Neural cell (in vitro differentiated cells): Measurements from ENCODE around the gene CLIC4. TPM values are rescaled to one million over a fixed set of nuclear protein-coding genes. Genes with fewer than 3 reads are reported as not detected.
"Not testable (repeated sequence)": the region's sequence is repeated elsewhere in the genome, so short reads cannot be mapped to it uniquely, and the experiment has no call there.

Experiments
- H2AFZ ChIP-seq: fragments of 200-600, 300-800 bp; sonication (generic), shearing (Covaris generic); 2 replicates; pipeline ENCODE4 v1.6.0; 2014; ENCODE audit warnings: low read depth, mild to moderate bottlenecking, antibody characterized with exemption, low read length, moderate library complexity
- H3F3A ChIP-seq: fragments of 200-600 bp; shearing (Covaris generic); 2 replicates; pipeline ENCODE4 v1.6.1; 2016; ENCODE audit warnings: mild to moderate bottlenecking, moderate library complexity, mixed read lengths, antibody characterized with exemption, low read length; ENCODE audit not compliant: insufficient read depth, poor library complexity, severe bottlenecking
- H3K27ac ChIP-seq: fragments of 200-600, 300-800 bp; sonication (generic), shearing (Covaris generic); 2 replicates; pipeline ENCODE4 v1.5.1; 2014; ENCODE audit warnings: mild to moderate bottlenecking, low read length, moderate library complexity
- H3K27me3 ChIP-seq: fragments of 300-800, 200-600 bp; sonication (generic), shearing (Covaris generic); 2 replicates; pipeline ENCODE4 v1.6.0; 2014; ENCODE audit warnings: mild to moderate bottlenecking, low read depth, low read length, moderate library complexity; ENCODE audit not compliant: insufficient read depth
- H3K36me3 ChIP-seq: fragments of 300-800, 200-600 bp; sonication (generic), shearing (Covaris generic); 2 replicates; pipeline ENCODE4 v1.5.1; 2014; ENCODE audit warnings: mild to moderate bottlenecking, antibody characterized with exemption, low read length, moderate library complexity; ENCODE audit not compliant: insufficient read depth
- H3K4me2 ChIP-seq: fragments of 300-800, 200-600 bp; sonication (generic), shearing (Covaris generic); 2 replicates; pipeline ENCODE4 v1.6.0; 2014; ENCODE audit warnings: mild to moderate bottlenecking, low read length
- H3K4me3 ChIP-seq: fragments of 300-800, 200-600 bp; sonication (generic), shearing (Covaris generic); 2 replicates; pipeline ENCODE4 v1.5.1; 2014; ENCODE audit warnings: mild to moderate bottlenecking, low read length, moderate library complexity
- H3K79me2 ChIP-seq: fragments of 200-600 bp; shearing (Covaris generic); replicated peaks from 2 replicates; pipeline ENCODE4 v1.6.0; 2014; ENCODE audit warnings: mild to moderate bottlenecking, low read length, moderate library complexity; ENCODE audit not compliant: insufficient read depth
- H3K9ac ChIP-seq: fragments of 300-800, 200-600 bp; sonication (generic), shearing (Covaris generic); 2 replicates; pipeline ENCODE4 v1.6.1; 2016; ENCODE audit warnings: mild to moderate bottlenecking, low read length, mixed read lengths
- H3K9me2 ChIP-seq: fragments of 200-600 bp; shearing (Covaris generic); 2 replicates; pipeline ENCODE4 v1.6.1; 2016; ENCODE audit warnings: mild to moderate bottlenecking, low read length, mixed read lengths; ENCODE audit not compliant: insufficient read depth
- H3K9me3 ChIP-seq: fragments of 200-600, 300-800 bp; sonication (generic), shearing (Covaris generic); 2 replicates; pipeline ENCODE4 v1.6.1; 2016; ENCODE audit warnings: mild to moderate bottlenecking, mixed run types, low read length, moderate library complexity, mixed read lengths
- H4K20me1 ChIP-seq: fragments of 200-600 bp; shearing (Covaris generic); 2 replicates; pipeline ENCODE4 v1.6.1; 2016; ENCODE audit warnings: mild to moderate bottlenecking, mixed run types; ENCODE audit not compliant: insufficient read depth
- CTCF ChIP-seq: fragments of 450-650 bp; IDR thresholded peaks from 2 replicates; pipeline ENCODE4 v1.5.1; 2014; ENCODE audit warnings: antibody characterized with exemption, mild to moderate bottlenecking, moderate library complexity; ENCODE audit not compliant: poor library complexity, severe bottlenecking
- EP300 ChIP-seq: fragments of 450-650 bp; conservative IDR thresholded peaks from 2 replicates; pipeline ENCODE4 v1.6.1; 2014; ENCODE audit warnings: antibody characterized with exemption, mild to moderate bottlenecking, moderate library complexity; ENCODE audit not compliant: poor library complexity, severe bottlenecking
- EZH2 ChIP-seq: fragments of 200-600, 300-800 bp; shearing (Covaris generic), sonication (generic); IDR thresholded peaks from 2 replicates; pipeline ENCODE4 v1.6.1; 2014; ENCODE audit warnings: antibody characterized with exemption, low read length, borderline replicate concordance, mild to moderate bottlenecking; ENCODE audit not compliant: insufficient read depth, poor library complexity, severe bottlenecking
- MXI1 ChIP-seq: fragments of 450-650 bp; conservative IDR thresholded peaks from 2 replicates; pipeline ENCODE4 v1.6.1; 2014; ENCODE audit warnings: antibody characterized with exemption, mild to moderate bottlenecking; ENCODE audit not compliant: poor library complexity, severe bottlenecking
- POLR2AphosphoS5 ChIP-seq: IDR thresholded peaks from 2 replicates; pipeline ENCODE4 v1.6.1; 2012
- RAD21 ChIP-seq: fragments of 450-650 bp; conservative IDR thresholded peaks from 2 replicates; pipeline ENCODE4 v1.6.1; 2014; ENCODE audit warnings: antibody characterized with exemption, mild to moderate bottlenecking, moderate library complexity
- REST ChIP-seq: IDR thresholded peaks from 2 replicates; pipeline ENCODE4 v1.6.1; 2012; ENCODE audit warnings: borderline replicate concordance
- SMC3 ChIP-seq: fragments of 450-650 bp; conservative IDR thresholded peaks from 2 replicates; pipeline ENCODE4 v1.6.1; 2014; ENCODE audit warnings: antibody characterized with exemption, mild to moderate bottlenecking, moderate library complexity; ENCODE audit not compliant: poor library complexity
- TAF1 ChIP-seq: IDR thresholded peaks from 2 replicates; pipeline ENCODE4 v1.6.1; 2012; ENCODE audit warnings: low read depth
- polyA plus RNA-seq: library from polyadenylated mRNA; depleted of rRNA; stranded (reverse); fragments of >200 nt; gene quantifications from 2 replicates; pipeline ENCODE4 v1.2.3, GENCODE V29; 2014

CLIC4 gene
- polyA plus RNA-seq, 1 donor from 2014 or later = 133 TPM

DNA sequence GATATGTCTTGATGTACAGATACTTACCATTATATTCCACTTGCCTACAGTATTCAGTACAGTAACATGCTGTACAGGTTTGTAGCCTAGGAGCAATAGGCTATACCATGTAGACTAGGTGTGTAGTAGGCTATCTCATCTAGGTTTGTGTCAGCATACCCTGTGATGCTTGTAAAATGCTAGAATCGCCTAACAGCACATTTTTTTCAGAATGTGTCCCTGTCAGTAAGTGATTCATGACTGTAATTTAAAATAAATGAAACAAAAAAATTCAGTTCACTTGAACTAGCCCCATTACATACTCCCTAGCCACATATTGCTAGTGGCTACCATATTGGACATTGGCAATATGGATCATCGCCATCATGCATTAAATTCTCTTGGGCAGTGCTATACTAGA is 51.3 kb downstream of the CLIC4 start:
- Histone ChIP-seq H4K20me1 (no peaks in the 10 kb centered on the region), H3K9ac (no peak overlapping the region), H3K79me2 (peaks cover 34% of the 10 kb centered on the region)

DNA sequence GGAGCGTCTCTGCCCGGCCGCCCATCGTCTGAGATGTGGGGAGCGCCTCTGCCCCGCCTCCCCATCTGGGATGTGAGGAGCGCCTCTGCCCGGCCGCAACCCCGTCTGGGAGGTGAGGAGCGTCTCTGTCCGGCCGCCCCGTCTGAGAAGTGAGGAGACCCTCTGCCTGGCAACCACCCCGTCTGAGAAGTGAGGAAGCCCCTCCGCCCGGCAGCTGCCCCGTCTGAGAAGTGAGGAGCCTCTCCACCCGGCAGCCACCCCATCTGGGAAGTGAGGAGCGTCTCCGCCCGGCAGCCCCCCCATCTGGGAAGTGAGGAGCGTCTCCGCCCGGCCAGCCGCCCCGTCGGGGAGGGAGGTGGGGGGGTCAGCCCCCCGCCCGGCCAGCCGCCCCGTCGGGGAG is 54.0 kb downstream of the CLIC4 start:
- not testable (repeated sequence) for H3F3A ChIP-seq, H3K36me3 ChIP-seq, H4K20me1 ChIP-seq, H3K27me3 ChIP-seq, H3K9me3 ChIP-seq, H3K9me2 ChIP-seq, H3K4me2 ChIP-seq, H2AFZ ChIP-seq, H3K27ac ChIP-seq, H3K4me3 ChIP-seq, H3K9ac ChIP-seq
- peaks cover 21% of the 10 kb centered on the region for H3K79me2 ChIP-seq

More for the DNA sequence above, 51.3 kb downstream of the CLIC4 start:
- no peaks in the 10 kb centered on the region for H3K9me2 ChIP-seq
- TF ChIP-seq REST (no peak), TAF1 (no peak), CTCF (no peak), SMC3 (no peak), POLR2AphosphoS5 (no peak), RAD21 (no peak), EP300 (no peak), MXI1 (no peak)
- no peaks in the 10 kb centered on the region for H3K36me3 ChIP-seq
- no peak overlapping the region for H2AFZ ChIP-seq
- no peaks in the 10 kb centered on the region for H3F3A ChIP-seq
- no peak overlapping the region for H3K27ac ChIP-seq
- H3K4me3 ChIP-seq = no peak overlapping the region
- no peaks in the 10 kb centered on the region for H3K9me3 ChIP-seq
- no peak overlapping the region for H3K4me2 ChIP-seq
- no peaks in the 10 kb centered on the region for H3K27me3 ChIP-seq

DNA sequence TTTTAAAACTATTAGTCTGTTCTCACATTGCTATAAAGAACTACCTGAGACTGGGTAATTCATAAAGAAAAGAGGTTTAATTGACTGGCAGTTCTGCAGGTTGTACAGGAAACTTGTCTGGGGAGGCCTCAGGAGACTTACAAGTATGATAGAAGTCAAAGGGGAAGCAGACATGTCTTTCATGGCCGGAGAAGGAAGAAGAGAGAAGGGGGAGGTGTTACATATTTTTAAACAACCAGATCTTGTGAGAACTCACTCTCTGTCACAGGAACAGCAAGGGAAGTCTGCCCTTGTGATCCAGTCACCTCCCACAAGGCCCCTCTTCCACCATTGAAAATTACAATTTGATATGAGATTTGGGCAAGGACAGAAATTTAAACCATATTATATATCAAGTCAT is 55.9 kb downstream of the CLIC4 start:
- H3F3A ChIP-seq = no peaks in the 10 kb centered on the region
- no peaks in the 10 kb centered on the region for H3K9me3 ChIP-seq
- H3K9me2 ChIP-seq = no peaks in the 10 kb centered on the region
- no peak overlapping the region for H3K9ac ChIP-seq
- no peaks in the 10 kb centered on the region for H3K27me3 ChIP-seq
- no peak overlapping the region for H3K4me2 ChIP-seq
- no peaks in the 10 kb centered on the region for H3K36me3 ChIP-seq
- TF ChIP-seq EZH2 (no peak), SMC3 (no peak), CTCF (no peak), EP300 (no peak), RAD21 (no peak), TAF1 (no peak), POLR2AphosphoS5 (no peak), REST (no peak), MXI1 (no peak)
- no peak overlapping the region for H3K27ac ChIP-seq
- no peak overlapping the region for H2AFZ ChIP-seq
- peaks cover 14% of the 10 kb centered on the region for H3K79me2 ChIP-seq
- H3K4me3 ChIP-seq = no peak overlapping the region
- H4K20me1 ChIP-seq = no peaks in the 10 kb centered on the region
